GM12878 (cell line): Measurements from ENCODE around the gene EMID1.

Source experiments
- CREM ChIP-seq: IDR thresholded peaks from 2 replicates; pipeline ENCODE4 v1.6.1; 2014; ENCODE audit warnings: antibody characterized with exemption, low read depth
- EP300 ChIP-seq, 2 experiments: fragments of 150-350 bp in 1 of 2; IDR thresholded peaks; 2 replicates each; pipeline ENCODE4 v1.6.1; 2011 to 2012; ENCODE audit warnings: low read depth in 2 of 2, low read length in 2 of 2, borderline replicate concordance in 1 of 2, improper control_type of control experiment in 1 of 2, inconsistent platforms in 1 of 2; ENCODE audit not compliant: control insufficient read depth in 1 of 2
- EZH2 ChIP-seq: IDR thresholded peaks from 2 replicates; pipeline ENCODE4 v1.6.1; 2012; ENCODE audit warnings: low read depth, mild to moderate bottlenecking, control low read depth, inconsistent platforms, low read length, borderline replicate concordance; ENCODE audit not compliant: control insufficient read depth
- FOXK2 ChIP-seq: fragments of 450-650 bp; IDR thresholded peaks from 2 replicates; pipeline ENCODE4 v1.6.1; 2017; ENCODE audit warnings: mild to moderate bottlenecking, moderate library complexity

DNA sequence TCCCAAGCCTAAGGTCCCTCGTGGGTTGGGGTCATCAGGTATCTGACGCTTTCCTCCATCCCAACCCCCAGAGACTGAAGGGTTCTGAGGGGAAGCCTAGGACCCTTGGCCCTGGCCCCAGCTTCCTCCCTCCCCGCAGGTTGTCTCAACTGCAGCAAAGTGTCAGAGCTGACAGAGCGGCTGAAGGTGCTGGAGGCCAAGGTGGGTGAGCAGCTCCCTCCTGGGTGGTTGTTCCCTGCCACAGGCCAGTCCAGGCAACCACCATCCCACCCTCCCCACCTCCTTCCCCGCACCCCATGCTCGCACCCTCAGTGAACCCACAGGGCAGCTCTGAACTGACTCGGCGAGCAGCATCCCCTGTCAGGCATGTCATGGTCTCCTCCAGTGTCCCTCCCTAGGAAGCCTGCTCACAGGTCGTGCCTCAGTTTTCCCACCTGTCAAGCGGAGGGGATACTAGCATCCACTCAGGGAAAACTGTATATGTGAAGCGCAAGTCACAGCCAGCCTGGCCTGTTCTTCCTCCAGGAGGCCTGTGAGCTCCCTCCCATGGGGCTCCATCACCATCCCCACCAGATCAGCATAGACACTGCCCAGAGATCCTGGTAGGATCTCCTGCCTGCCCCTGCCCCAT, 20.8 kb downstream of the EMID1 start:
- TF ChIP-seq EZH2 (no peak), EP300 (IDR thresholded peaks at IDR 0.05; ENCODE audit: borderline replicate concordance in 1 of 2, control insufficient read depth in 1 of 2, low read depth in 2 of 2, low read length in 2 of 2) (no peak), CREM (no peak), FOXK2 (no peak)
